Measurements from ENCODE around the gene LGALS14.
"Not testable (repeated sequence)": the region's sequence is repeated elsewhere in the genome, so short reads cannot be mapped to it uniquely, and the experiment has no call there.

LGALS14 gene

DNA sequence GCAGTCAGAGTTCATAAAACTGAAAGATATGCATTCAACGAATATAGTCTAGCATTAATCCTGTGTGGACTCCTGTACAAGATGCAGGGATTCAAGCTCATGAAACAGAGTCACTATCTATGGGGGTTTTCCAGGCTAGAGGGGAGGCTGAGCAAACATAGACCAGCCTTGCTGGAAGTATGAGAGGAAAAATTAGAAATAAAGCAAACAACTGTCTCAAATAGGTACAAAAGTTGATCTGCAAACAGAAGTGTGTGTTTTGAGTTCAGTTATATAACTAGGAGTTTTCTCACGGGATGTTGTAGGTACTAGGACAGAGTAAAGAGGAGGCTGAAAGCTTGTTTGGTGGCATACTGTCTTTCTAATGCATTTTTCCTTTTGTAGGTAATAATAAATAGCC lies 8.5 kb upstream of the LGALS14 start:
- no peak for DNase-seq (ENCODE audit: low spot score)

DNA sequence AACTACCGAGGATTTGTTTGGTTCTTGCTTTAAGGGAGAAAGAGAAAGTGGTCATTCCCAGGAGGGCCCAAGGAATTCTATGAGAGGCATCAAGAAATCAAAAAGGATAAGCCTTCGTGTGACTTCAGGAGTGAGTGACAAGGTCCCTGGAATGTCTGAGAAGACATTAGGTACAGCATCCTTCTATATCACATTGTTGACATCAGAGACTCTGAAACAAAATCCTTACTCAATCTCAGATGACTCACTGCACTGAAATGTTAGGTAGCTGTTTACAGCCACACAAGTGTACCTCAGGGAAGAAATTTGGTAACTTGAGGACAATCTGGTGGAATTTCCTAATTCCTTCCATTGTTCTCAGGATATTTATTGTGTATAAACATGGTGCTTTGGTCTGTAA lies 7.9 kb upstream of the LGALS14 start:
- DNase-seq (ENCODE audit: low spot score), result no peak

DNA sequence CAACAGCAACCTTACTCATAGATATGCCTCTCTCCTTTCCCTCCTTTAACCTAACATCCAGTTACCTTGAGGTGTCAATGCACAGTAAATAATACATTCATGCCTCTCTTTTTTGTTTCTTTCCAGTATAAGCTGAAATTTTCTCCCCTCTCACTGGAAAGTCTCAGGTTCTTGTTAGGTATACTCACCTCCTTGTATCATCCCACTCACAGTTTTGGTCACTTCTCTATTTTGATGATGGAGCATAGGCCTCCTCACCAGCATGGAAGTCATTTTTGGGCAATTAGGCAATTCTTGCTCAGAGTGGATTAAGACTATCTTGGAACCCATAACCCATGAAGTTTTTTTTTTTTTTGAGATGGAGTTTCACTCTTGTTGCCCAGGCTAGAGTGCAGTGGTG lies 5.7 kb upstream of the LGALS14 start:
- no peak for DNase-seq (ENCODE audit: low spot score)

DNA sequence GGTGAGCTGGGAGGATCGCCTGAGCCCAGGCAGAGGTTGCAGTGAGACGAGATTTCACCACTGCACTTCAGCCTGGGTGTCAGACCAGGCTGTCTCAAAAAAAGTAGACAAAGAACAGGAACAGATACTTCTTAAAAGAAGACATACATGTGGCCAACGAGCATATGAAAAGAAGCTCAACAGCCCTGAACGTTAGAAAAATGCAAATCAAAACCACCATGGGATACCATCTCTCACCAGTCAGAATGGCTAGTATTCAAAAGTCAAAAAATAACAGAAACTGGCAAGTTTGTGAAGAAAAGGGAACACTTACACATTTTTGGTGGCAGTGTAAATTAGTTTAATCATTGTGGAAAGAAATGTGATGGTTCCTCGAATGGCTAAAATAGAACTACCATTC lies 3.0 kb upstream of the LGALS14 start:
- no peak for DNase-seq (ENCODE audit: low spot score)

DNA sequence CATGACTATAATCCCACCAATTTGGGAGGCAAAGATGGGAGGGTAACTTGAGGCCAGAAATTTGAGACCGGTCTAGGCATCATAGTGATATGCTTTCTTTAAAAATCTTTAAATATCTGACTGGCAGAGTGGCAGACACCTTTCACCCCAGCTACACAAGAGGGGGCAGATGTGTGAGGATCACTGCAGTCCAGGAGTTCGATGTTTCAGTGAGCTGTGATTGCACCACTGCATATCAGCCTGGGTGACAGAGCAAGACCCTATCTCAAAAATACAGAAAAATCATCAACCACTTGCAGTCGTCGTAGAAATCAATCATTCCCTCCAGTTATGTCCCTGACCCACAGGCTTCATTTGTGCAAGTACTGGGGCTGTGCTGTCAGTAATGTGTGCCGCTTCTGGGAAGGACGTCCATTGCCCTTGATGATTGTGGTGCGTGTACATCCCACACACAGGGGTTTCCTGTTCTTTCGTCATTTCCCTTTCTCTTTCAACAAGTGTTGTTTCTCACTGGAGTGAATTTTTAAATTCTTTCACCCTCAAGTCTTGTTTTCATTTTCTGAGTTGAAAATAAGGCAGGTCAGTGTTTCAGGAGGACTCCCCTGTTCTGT lies 1.4 kb downstream of the LGALS14 start:
- DNase-seq (ENCODE audit: low spot score), result no peak

DNA sequence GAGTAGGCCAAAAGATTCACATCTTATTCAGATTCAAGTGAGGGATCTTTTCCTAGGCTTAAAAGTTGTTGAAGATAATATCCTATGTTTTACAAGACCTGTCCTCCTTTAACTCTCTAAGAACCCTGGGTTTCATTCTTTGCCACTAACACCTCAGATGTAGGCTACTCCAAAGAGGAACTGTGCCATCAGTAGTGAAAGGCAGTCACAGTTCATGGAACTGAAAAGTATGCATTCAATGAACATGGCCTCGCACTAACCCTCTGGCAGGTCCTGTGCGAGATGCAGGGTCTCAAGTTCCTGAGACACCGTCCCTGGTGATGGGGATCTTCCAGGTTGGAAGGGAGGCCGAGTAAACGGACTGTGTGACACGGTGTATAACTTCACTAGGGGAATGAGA lies 4.3 kb downstream of the LGALS14 start:
- DNase-seq (ENCODE audit: low spot score), result no peak

DNA sequence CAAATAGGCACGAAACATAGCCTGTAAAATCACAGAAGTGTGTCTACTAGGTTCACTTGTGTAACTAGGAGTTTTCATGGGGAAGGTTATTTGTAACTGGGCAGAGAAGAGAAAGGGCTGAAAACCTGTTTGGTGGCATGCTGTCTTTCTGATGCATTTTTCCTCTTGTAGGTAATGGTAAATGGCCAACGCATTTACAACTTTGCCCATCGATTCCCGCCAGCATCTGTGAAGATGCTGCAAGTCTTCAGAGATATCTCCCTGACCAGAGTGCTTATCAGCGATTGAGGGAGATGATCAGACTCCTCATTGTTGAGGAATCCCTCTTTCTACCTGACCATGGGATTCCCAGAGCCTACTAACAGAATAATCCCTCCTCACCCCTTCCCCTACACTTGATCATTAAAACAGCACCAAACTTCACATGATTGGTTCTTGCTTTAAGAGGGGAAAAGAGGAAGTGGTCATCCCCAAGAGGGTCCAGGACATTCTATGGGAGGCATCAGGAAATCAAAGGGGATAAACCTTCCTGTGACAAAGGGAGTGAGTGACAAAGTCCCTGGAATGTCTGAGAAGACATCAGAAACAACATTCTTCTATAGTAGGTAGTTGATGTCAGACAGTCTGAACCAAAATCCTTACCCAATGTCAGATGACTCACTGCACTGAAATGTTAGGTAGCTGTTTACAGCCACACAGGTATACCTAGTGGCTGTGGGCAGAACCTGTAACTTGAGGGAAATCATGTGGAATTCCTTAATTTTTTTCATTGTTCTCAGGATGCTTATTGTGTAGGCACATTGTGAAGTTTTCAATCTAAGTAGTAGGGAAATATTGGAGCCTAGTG lies 5.0 kb downstream of the LGALS14 start:
- DNase-seq (ENCODE audit: low spot score), result no peak

DNA sequence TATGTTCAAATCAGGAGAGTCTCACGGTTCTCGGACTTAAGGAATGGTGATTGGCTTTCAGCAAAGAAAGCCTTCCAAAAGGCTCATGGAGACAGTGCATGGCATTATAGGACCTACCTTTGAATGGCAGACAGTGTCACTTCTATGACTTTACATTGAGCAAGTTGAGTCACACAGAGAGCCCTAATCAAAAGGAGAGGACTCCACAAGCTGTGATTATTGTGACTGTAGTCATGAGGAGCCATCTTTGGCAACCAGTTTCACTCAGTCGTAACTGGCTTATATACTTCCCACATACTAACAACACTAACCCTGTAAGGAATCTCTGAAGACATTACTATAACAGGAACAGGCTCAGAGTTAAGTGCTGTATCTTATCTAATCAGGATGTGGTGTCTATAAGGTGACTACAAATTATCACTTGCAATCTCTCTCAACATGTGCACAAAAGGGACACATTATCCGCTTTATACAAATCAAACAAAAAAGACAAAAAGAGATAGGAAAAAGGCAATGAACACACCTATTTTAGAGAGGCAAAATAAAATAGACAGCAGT lies 6.1 kb downstream of the LGALS14 start:
- no peak for DNase-seq (ENCODE audit: low spot score)

DNA sequence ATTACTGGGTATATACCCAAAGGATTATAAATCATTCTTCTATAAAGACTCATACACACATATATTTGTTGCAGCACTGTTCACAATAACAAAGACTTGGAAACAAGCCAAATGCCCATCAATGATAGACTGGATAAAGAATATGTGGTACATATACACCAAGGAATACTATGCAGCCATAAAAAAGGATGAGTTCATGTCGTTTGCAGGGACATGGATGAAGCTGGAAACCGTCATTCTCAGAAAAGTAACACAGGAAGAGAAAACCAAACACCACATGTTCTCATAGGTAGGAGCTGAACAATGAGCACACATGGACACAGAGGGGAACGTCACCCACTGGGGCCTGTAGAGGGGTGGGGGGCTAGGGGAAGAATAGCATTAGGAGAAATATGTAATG lies 15.9 kb downstream of the LGALS14 start:
- not testable (repeated sequence) for DNase-seq (ENCODE audit: low spot score)

DNA sequence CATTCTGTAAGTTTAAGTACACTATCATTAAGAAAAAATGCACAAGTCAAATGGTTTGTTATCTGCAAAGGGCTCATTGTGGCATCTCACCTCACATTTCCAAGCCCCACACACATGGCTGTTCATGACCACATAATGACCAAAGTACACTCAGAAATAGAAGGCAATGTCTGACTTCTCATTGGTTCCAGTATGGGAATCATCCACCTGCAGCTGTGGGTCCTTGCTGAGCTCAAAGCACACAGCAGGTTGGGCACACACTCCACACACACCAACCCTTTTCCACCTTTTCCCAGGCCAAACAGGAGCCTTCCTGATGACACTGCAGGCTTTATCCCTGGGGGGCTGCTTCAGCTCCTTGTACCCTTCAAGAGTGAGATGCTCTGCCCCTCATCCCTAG lies 21.7 kb downstream of the LGALS14 start:
- no peak for DNase-seq (ENCODE audit: low spot score)

DNA sequence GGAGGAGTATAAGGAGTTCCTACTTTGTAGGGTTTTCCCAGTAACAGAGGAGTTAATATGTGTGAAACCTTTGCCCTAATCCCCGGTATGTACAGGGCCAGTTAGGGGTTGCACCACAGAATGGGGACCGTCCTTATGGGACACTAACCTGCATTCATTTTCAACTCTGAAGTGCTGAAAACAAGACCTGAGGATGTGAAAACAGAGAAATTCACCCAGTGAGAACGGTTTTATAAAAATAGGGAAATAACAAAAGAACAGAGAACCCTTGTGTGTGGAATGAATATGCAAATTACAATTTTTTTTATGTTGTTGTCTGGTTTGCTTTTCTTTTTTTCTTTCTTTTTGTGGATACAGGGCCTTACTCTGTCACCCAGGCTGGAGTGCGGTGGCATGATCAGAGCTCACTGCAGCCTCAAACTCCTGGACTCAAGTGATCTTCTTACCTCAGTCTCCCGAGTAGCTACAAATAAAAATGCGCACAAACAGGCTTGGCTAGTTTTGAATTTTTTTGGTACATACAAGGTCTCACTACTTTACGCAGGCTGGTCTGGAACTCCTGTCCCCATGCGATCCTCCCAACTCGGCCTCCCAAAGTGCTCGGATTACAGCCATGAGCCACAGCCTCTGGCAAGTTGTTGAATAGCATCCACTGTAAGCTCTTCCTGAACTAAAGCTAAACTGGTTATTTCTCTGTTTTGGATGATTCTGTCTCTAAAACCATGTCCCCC lies 23.0 kb downstream of the LGALS14 start:
- DNase-seq (ENCODE audit: low spot score), result no peak

DNA sequence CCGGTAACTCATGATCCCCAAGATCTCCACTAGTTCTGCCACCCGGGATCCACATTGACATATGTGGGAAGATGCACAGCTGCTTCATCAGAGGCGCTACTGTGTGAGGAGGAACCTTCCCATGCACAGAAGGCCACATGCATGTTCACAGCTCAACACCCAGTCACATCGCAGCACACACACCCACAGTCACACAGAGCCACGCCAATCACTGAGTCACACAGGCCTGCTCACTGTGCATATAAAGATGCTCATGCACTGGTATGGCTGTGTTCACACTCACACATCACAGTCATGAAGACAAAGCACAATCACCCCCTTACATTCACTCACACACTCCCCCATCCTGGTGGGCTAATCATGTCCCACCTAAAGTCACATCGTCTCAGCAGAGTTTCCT lies 23.8 kb downstream of the LGALS14 start:
- no peak for DNase-seq (ENCODE audit: low spot score)

DNA sequence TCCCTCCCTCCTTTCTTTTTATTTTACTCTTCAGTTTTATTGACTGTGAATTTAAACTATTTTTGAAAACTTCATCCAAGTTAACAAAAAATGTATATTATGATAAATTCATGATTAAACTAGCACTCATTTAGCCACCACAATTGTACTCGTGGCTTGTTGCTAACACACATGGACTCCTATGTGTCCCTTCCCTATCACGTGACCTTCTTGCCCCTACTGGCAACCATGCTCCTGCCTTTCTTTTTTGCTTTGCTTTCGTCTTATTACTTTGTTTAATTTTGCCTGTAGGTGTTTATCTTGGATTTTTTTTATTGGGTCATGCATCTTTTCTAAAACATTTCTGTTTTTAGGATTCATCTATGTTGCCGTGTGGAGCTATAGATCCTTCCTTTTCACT lies 25.3 kb downstream of the LGALS14 start:
- DNase-seq (ENCODE audit: low spot score), result no peak

DNA sequence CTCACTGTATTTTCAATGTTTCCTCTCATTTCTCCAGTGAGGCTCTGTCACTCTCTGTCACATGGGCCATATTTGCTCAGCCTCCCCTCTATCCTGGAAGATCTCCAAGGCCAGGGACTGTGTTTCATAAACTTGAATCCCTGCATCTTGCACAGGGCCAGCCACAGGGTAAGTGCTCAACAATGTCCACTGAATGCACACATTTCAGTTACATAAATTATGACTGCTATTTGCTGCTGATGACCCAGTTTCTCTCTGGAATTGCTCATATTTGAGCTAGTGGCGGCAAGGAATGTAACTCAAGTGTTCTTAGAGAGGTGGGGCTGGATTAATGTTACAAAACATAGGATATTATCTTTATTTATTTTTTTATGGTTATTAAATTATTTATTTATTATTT lies 27.4 kb downstream of the LGALS14 start:
- no peak for DNase-seq (ENCODE audit: low spot score)

DNA sequence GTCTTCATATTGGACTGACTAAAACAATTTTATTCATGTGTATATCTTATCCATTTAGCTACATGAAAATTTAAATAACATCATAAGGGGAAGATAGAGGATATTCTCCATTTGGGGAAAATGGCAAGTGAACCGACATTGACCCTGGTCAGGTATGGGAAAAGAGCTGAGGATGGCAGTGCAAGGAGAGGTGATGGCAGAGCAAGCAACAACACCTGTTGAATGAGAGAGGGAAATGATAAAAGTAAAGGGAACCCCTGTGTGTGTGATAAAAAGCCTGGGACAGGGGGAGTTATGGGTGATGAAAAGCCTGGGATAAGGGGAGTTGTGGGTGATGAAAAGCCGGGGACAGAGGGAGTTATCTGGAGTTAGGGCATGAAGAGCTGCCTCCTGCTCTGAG lies 29.6 kb downstream of the LGALS14 start:
- DNase-seq (ENCODE audit: low spot score), result no peak

DNA sequence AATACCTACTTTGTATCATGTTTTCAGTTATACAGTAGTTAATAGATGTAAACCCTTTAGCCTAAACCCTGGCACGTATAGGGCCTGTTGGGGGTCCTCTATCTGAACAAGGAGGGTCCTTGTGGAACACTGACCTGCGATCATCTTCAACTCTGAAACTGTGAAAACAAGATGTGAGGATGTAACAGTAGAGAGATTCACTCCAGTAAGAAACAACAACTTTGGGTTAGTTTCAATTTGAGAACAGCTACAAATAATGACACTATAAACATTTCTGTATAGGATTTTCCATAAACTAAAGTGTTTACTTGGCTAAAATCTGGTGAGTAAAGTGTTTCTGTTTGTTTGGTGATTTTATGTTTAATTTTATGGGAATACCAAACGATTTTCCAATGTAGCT lies 31.4 kb downstream of the LGALS14 start:
- DNase-seq (ENCODE audit: low spot score), result no peak

DNA sequence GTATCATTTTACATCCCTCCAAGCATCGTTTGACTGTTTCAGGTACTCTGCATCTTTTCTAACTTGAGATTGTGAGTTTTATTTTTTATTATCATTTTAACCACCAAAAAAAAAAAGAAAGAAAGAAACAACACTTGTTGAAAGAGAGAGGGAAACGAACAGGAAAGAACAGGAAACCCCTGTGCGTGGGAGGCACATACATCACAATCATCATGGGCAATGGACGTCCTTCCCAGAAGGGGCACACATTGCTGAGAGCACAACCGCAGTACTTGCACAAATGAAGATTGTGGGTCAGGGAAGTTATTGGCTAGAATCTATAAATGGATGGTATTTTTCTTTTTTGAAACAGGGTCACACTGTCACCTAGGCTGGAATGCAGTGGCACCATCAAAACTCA lies 31.8 kb downstream of the LGALS14 start:
- no peak for DNase-seq (ENCODE audit: low spot score)

DNA sequence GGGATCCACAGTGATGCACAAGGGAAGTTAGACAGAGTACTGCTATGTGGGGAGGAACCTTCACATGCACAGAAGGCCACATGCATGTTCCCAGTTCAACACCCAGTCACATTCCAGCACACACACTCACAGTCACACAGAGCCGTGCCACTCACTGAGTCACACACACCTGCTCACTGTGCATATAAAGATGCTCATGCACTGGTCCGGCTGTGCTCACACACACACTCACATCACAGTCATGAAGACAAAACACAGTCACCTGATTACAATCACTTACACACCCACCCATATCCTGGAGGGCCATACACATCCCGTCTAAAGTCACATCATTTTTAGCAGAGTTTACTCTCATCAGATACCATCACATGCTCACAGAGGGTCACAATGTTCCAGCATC lies 33.1 kb downstream of the LGALS14 start:
- DNase-seq (ENCODE audit: low spot score), result no peak

DNA sequence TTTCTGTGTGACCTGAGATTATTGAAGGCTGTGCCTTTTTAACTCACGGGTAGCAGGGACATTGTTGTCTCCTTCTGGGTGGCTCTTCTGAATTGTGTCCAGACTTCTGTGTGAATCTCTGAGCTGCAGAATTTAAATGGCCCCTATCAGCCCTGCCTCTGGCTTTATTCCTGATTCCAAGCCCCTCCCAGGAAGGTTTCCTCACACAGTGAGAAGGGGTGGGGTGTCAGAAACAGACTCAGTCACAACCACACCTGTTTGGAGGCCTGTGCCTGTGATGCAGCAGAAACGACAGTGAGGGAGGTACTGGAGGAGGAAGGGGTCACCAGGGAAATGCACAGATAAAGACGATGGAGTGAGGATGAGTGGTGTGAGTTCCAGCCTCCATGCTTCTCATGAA lies 33.6 kb downstream of the LGALS14 start, which contains the start of gene CLC:
TSS of gene CLC (minus strand) at position 139 of the 400 bp plus-strand sequence. CDS start at position 62, 77 bp downstream.
- DNase-seq (ENCODE audit: low spot score), result no peak

DNA sequence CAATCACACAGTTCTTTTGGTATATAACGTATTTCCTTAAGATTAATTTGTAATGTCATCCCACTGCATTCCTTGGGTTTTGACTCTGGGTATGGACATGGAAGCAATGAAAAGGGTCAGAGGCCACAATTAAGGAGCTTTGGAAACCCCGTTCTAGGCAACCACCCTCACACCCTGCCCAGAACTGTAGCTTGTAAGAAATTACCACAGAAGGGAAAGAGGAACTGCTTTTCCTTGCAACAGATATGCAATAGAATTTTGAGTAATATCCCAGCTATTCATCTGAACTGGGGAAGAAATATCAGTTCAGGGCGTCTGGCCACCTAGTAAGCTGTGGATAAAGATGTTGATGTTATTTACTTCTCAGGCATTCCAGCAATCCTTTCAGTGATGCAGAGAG lies 34.5 kb downstream of the LGALS14 start:
- DNase-seq (ENCODE audit: low spot score), result no peak

DNA sequence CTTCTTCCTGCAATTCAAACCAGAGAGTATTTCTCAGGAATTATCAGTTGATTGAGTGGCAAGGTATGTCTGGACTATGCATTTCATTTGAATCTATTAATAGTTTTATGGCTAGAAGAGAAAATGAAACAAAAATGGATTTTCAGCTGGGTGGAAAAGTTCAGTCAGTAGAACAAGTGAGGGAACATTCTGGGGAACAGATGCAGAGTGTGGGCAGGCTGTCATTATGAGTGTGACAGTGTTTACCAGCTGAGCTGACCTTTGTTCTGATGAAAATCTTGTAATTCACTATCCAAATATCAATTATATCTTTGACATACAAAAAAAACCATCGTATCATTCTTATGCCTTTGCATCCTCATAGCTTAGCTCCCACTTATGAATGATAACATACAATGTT lies 36.1 kb downstream of the LGALS14 start:
- no peak for DNase-seq (ENCODE audit: low spot score)

DNA sequence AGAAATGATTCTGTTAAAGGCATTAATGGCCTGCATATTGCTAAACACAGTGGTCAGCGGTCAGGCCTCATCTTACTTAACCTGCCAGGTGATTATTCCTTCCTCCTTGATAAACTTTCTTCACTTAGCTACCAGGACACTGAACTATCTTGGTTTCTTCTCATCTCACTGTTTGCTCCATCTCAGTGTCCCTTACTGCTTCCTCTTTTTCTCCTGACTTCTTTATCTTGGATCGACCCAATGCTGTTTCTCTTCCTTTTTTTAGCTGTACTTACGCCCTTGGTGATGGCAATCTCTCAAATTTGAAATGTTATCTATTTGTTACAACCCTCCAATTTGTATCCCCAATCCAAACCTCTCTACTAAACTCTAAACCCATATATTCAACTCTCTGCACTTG lies 41.4 kb downstream of the LGALS14 start:
- DNase-seq (ENCODE audit: low spot score), result peak; percentile 11
